Kidney epithelial cell (primary cell): ENCODE measurements around the gene MX2. TPM values are rescaled to one million over a fixed set of nuclear protein-coding genes. Genes with fewer than 3 reads are reported as not detected.

Experiments
- DNase-seq: peaks from one replicate; pipeline ENCODE4 v3.0.0-alpha.2; 2010; ENCODE audit warnings: low read depth
- H3K27me3 ChIP-seq: 2 replicates; pipeline ENCODE4 v1.6.0; 2011; ENCODE audit warnings: low read length; ENCODE audit not compliant: control insufficient read depth, insufficient read depth
- H3K36me3 ChIP-seq: 2 replicates; pipeline ENCODE4 v1.5.1; 2011; ENCODE audit warnings: low read length; ENCODE audit not compliant: control insufficient read depth, insufficient read depth
- H3K4me3 ChIP-seq: 2 replicates; pipeline ENCODE4 v1.5.1; 2011; ENCODE audit warnings: low read depth, mild to moderate bottlenecking, control low read depth, low read length
- CTCF ChIP-seq: IDR thresholded peaks from 2 replicates; pipeline ENCODE4 v1.5.1; 2011; ENCODE audit warnings: mild to moderate bottlenecking, moderate library complexity, low read length, control low read depth, inconsistent platforms; ENCODE audit not compliant: insufficient read depth, poor library complexity, severe bottlenecking
- total RNA-seq: library from RNA; depleted of rRNA; stranded (reverse); fragments of >200 nt; gene quantifications from 2 replicates; pipeline ENCODE4 v1.2.3, GENCODE V29; 2015

The MX2 gene
- total RNA-seq, 1 donor from 2014 or later, result 1.4 TPM

GRCh38 chr21:41333752-41334151 is 28.1 kb upstream of the MX2 start:
- no peak for DNase-seq
- TF ChIP-seq CTCF, result no peak

DNA sequence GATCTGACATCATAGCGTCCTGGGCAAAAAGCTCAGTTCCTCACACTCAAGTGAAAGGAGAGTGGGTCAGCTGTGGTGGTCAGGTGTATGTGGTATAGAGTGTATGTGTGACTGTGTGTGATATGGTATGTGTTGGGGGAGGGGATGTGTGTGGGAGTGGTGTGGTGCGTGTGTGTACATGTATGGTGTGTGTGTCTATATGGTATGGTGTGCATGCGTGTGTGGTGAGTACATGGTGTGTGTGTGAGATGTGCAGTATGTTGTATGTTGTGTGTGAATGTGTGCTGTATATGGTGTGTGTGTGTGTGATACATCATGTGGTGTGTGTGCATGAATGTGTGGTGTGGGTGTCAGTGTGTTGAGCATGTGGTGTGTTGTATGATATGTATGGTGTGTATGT is 24.3 kb upstream of the MX2 start:
- H3K4me3 ChIP-seq, result no peak overlapping the region
- no peak for TF ChIP-seq CTCF
- no peak for DNase-seq

More at GRCh38 chr21:41333752-41334151, 28.1 kb upstream of the MX2 start:
- H3K27me3 ChIP-seq, result peaks cover 2% of the 10 kb centered on the region
- no peak overlapping the region for H3K4me3 ChIP-seq
- no peaks in the 10 kb centered on the region for H3K36me3 ChIP-seq

GRCh38 chr21:41338455-41338854 is 23.4 kb upstream of the MX2 start:
- H3K36me3 ChIP-seq, result no peaks in the 10 kb centered on the region
- no peak for DNase-seq
- H3K4me3 ChIP-seq, result no peak overlapping the region
- no peak for TF ChIP-seq CTCF
- H3K27me3 ChIP-seq, result peaks cover 3% of the 10 kb centered on the region

More for the DNA sequence above, 24.3 kb upstream of the MX2 start:
- no peaks in the 10 kb centered on the region for H3K36me3 ChIP-seq
- H3K27me3 ChIP-seq, result peaks cover 3% of the 10 kb centered on the region

DNA sequence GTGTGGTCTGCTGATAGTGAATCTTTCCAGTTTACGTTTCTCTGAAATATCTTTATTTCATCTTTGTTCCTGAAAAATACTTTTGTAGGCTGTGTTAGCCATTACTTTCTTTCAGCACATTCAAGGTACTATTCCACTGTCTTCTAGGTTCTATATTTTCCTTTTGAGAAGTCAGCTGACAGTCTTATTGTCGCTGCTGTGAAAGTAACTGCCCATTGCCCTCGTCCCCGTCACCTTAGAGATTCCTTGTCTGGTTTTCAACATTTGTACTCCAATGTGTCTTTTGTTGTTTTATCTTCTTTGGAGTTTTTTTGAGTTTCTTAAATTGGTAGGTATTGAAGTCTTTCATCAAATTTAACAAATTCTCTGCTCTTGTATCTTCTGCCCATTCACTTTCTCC is 19.8 kb upstream of the MX2 start:
- no peak for DNase-seq
- TF ChIP-seq CTCF, result no peak
- H3K36me3 ChIP-seq, result no peaks in the 10 kb centered on the region
- peaks cover 3% of the 10 kb centered on the region for H3K27me3 ChIP-seq
- H3K4me3 ChIP-seq, result no peak overlapping the region

DNA sequence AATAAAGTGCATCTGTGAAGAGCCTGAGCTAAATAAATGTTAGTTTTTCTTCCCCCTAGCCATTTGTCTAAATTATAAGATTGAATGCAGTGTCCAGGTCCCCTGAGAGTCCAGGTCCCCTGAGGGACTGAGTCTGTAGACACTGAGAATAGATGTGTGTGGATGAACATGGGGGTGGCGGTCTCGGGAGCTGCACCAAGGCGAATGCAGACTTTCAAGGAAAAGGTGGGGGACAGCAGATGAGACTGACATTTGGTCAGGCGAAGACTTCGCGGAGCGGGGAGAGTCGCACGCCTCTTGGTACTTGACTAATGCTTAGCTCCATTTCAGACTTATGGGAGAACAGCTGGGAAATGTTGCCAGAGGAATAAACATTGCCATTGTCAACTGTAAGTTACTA is 17.7 kb upstream of the MX2 start:
- Histone ChIP-seq H3K27me3 (no peaks in the 10 kb centered on the region), H3K4me3 (no peak overlapping the region), H3K36me3 (no peaks in the 10 kb centered on the region)
- TF ChIP-seq CTCF, result no peak
- no peak for DNase-seq

- H3K27me3 ChIP-seq, result peaks cover 5% of the 10 kb centered on the region
- no peaks in the 10 kb centered on the region for H3K36me3 ChIP-seq
- no peak overlapping the region for H3K4me3 ChIP-seq
- DNase-seq, result no peak
- no peak for TF ChIP-seq CTCF
Measured at GRCh38 chr21:41345356-41345755, 16.5 kb upstream of the MX2 start.
